Brain microvascular endothelial cell (primary cell): Measurements from ENCODE around the gene EGLN2.

Experiments used
- DNase-seq: peaks from one replicate; pipeline ENCODE4 v3.0.0-alpha.2; 2020
- H3K27ac ChIP-seq: fragments of 250-450 bp; sonication (Bioruptor Pico); 2 replicates; pipeline ENCODE4 v1.5.1; 2020; ENCODE audit warnings: mild to moderate bottlenecking, moderate library complexity
- H3K27me3 ChIP-seq: fragments of 250-450 bp; sonication (Bioruptor Pico); replicated peaks from 2 replicates; pipeline ENCODE4 v1.5.1; 2020; ENCODE audit warnings: mild to moderate bottlenecking
- H3K36me3 ChIP-seq: fragments of 250-450 bp; sonication (Bioruptor Pico); replicated peaks from 2 replicates; pipeline ENCODE4 v1.5.1; 2020; ENCODE audit warnings: mild to moderate bottlenecking
- H3K4me3 ChIP-seq: 2 replicates; pipeline ENCODE4 v1.5.1; 2011; ENCODE audit warnings: low read depth, mild to moderate bottlenecking, control low read depth, low read length, moderate library complexity
- CTCF ChIP-seq: IDR thresholded peaks from 2 replicates; pipeline ENCODE4 v1.5.1; 2011; ENCODE audit warnings: low read depth, mild to moderate bottlenecking, moderate library complexity, low read length, control low read depth, inconsistent platforms; ENCODE audit errors: missing control alignments
- in situ Hi-C: cut with HindIII; loops from 2 replicates; pipeline ENCODE4 v1.10.0; 2017; ENCODE audit warnings: low sequenced_read_pairs, low pct_ligation_motif_present

Gene EGLN2

GRCh38 chr19:40797963-40798682, 868 bp upstream of the EGLN2 start:
- TF ChIP-seq CTCF = peak; percentile 66
- Histone ChIP-seq H3K27ac (peak overlapping the region; percentile 77), H3K4me3 (peak overlapping the region; percentile 65), H3K27me3 (no peaks in the 10 kb centered on the region), H3K36me3 (peaks cover 14% of the 10 kb centered on the region)
- DNase-seq = peak; percentile 25
- in situ Hi-C loops = no loop called here

- peak overlapping the region; percentile 77 for H3K27ac ChIP-seq
- DNase-seq = no peak
- peaks cover 22% of the 10 kb centered on the region for H3K36me3 ChIP-seq
- in situ Hi-C loops = no loop called here
- H3K4me3 ChIP-seq = peak overlapping the region; percentile 84
- no peaks in the 10 kb centered on the region for H3K27me3 ChIP-seq
- TF ChIP-seq CTCF = no peak
Measured at GRCh38 chr19:40799558-40800338, 757 bp downstream of the EGLN2 start.

GRCh38 chr19:40800339-40800996, 1.5 kb downstream of the EGLN2 start:
- Histone ChIP-seq H3K36me3 (peaks cover 25% of the 10 kb centered on the region), H3K27ac (no peak overlapping the region), H3K4me3 (peak overlapping the region; percentile 84), H3K27me3 (no peaks in the 10 kb centered on the region)
- in situ Hi-C loops = no loop called here
- no peak for TF ChIP-seq CTCF
- no peak for DNase-seq

- peaks cover 29% of the 10 kb centered on the region for H3K36me3 ChIP-seq
- in situ Hi-C loops = no loop called here
- H3K4me3 ChIP-seq = peak overlapping the region; percentile 22
- no peaks in the 10 kb centered on the region for H3K27me3 ChIP-seq
- DNase-seq = no peak
- no peak for TF ChIP-seq CTCF
- no peak overlapping the region for H3K27ac ChIP-seq
Measured at GRCh38 chr19:40800997-40801377, 2.0 kb downstream of the EGLN2 start.

- no peak for TF ChIP-seq CTCF
- no peak overlapping the region for H3K27ac ChIP-seq
- in situ Hi-C loops = no loop called here
- H3K4me3 ChIP-seq = peak overlapping the region; percentile 22
- peaks cover 29% of the 10 kb centered on the region for H3K36me3 ChIP-seq
- DNase-seq = no peak
- H3K27me3 ChIP-seq = no peaks in the 10 kb centered on the region
Measured at GRCh38 chr19:40801426-40802299, 2.7 kb downstream of the EGLN2 start.
